Thyroid gland (tissue), 4 donors: ENCODE results near the gene KANSL1L. TPM values are rescaled to one million over a fixed set of nuclear protein-coding genes. Genes with fewer than 3 reads are reported as not detected.

Experiments used
- DNase-seq, 2 donors: peaks; one replicate each; pipeline ENCODE4 v3.0.0-alpha.2; 2019
- H3K27ac ChIP-seq, 3 donors: fragments of 200-600 bp; sonication (generic); 1 replicate in 2 of 3; 2 replicates in 1 of 3; pipeline ENCODE4 v1.5.1; 2016 to 2019; ENCODE audit warnings: mild to moderate bottlenecking in 1 of 3, moderate library complexity in 1 of 3
- H3K27me3 ChIP-seq: fragments of 200-600 bp; sonication (generic); one replicate; pipeline ENCODE4 v1.5.1; 2019
- H3K36me3 ChIP-seq, 2 donors: fragments of 200-600 bp; sonication (generic); one replicate each; pipeline ENCODE4 v1.5.1; 2016 to 2019
- H3K4me1 ChIP-seq, 2 donors: fragments of 200-600 bp; sonication (generic); one replicate each; pipeline ENCODE4 v1.5.1; 2017 to 2019
- H3K4me3 ChIP-seq, 3 donors: fragments of 200-600 bp; sonication (generic); replicated peaks in 1 of 3; 1 replicate in 2 of 3; 2 replicates in 1 of 3; pipeline ENCODE4 v1.5.1; 2016; ENCODE audit warnings: mild to moderate bottlenecking in 1 of 3
- H3K9me3 ChIP-seq: fragments of 200-600 bp; sonication (generic); one replicate; pipeline ENCODE4 v1.5.1; 2017
- CTCF ChIP-seq, 6 experiments: fragments of 200-600 bp in 3 of 6; fragments of 450-650 bp in 3 of 6; sonication (generic) in 3 of 6; IDR thresholded peaks; one replicate each; pipeline ENCODE4 v1.5.1; 2016 to 2019; ENCODE audit warnings: antibody characterized with exemption in 6 of 6, mild to moderate bottlenecking in 2 of 6, inconsistent platforms in 1 of 6, moderate library complexity in 1 of 6
- POLR2A ChIP-seq, 2 donors: fragments of 450-650 bp; IDR thresholded peaks; one replicate each; pipeline ENCODE4 v1.6.1; 2017; ENCODE audit warnings: antibody characterized with exemption in 2 of 2, mild to moderate bottlenecking in 2 of 2, moderate library complexity in 1 of 2
- WGBS, 2 donors: methylation state at CpG; one replicate each; pipeline ENCODE4 v1.1.5; 2017; 5-methylcytosine and 5-hydroxymethylcytosine counted together
- intact Hi-C: fragments of 100-400 bp; cut with DNase I; formaldehyde crosslinking; loops from one replicate; pipeline ENCODE4 v1.15.1; 2023
- total RNA-seq, 4 donors: library from RNA; depleted of rRNA; stranded (reverse); fragments of >200 nt; gene quantifications; one replicate each; pipeline ENCODE4 v1.2.3, GENCODE V29; 2016

Gene KANSL1L
- total RNA-seq, 4 donors from 2014 or later: 75.8 to 154 (median 96.9) TPM

- Histone ChIP-seq H3K9me3 (no peaks in the 10 kb centered on the region), H3K4me1 (no peaks in the 10 kb centered on the region), H3K27me3 (no peaks in the 10 kb centered on the region), H3K27ac (no peak overlapping the region), H3K36me3 (no peaks in the 10 kb centered on the region), H3K4me3 (no peak overlapping the region)
- DNase-seq: no peak
- intact Hi-C loops: loop anchor here (5.0 to 10.0 kb wide), 2 partner anchors 220 to 427 kb away; no protein-coding TSS in a partner anchor
- 95 to 98% methylated on average over 2 of the region's 2 CpGs for WGBS, 2 donors
- no peak for TF ChIP-seq POLR2A (IDR thresholded peaks at IDR 0.05)
- TF ChIP-seq CTCF (IDR thresholded peaks at IDR 0.05): peak in 5 of 6 experiments; percentile 32 to 76 (median 59)
These were observed 193.6 kb downstream of the KANSL1L start for GRCh38 chr2:209977386-209978239.

GRCh38 chr2:209976698-209977385 lies 194.4 kb downstream of the KANSL1L start:
- Histone ChIP-seq H3K9me3 (no peaks in the 10 kb centered on the region), H3K36me3 (no peaks in the 10 kb centered on the region), H3K4me3 (no peak overlapping the region), H3K27ac (no peak overlapping the region), H3K4me1 (no peaks in the 10 kb centered on the region), H3K27me3 (no peaks in the 10 kb centered on the region)
- TF ChIP-seq POLR2A (IDR thresholded peaks at IDR 0.05) (no peak), CTCF (IDR thresholded peaks at IDR 0.05) (no peak)
- intact Hi-C loops: loop anchor here (5.0 to 10.0 kb wide), 2 partner anchors 220 to 428 kb away; no protein-coding TSS in a partner anchor
- DNase-seq: no peak
- WGBS, 2 donors: 87 to 92% methylated on average over 9 of the region's 9 CpGs

GRCh38 chr2:209974576-209974975 lies 196.6 kb downstream of the KANSL1L start:
- 53 to 63% methylated on average over 1 of the region's 1 CpG for WGBS, 2 donors
- intact Hi-C loops: loop anchor here (10.0 kb wide), 1 partner anchor 430 kb away; no protein-coding TSS in a partner anchor

GRCh38 chr2:209973328-209973727 lies 197.9 kb downstream of the KANSL1L start:
- WGBS, 2 donors: 28 to 44% methylated on average over 1 of the region's 1 CpG
- intact Hi-C loops: loop anchor here (10.0 kb wide), 1 partner anchor 431 kb away; no protein-coding TSS in a partner anchor

More at GRCh38 chr2:209974576-209974975, 196.6 kb downstream of the KANSL1L start:
- H3K9me3 ChIP-seq: no peaks in the 10 kb centered on the region
- no peak overlapping the region for H3K27ac ChIP-seq
- H3K36me3 ChIP-seq: no peaks in the 10 kb centered on the region
- no peak for DNase-seq
- no peak overlapping the region for H3K4me3 ChIP-seq
- H3K4me1 ChIP-seq: no peaks in the 10 kb centered on the region
- no peak for TF ChIP-seq POLR2A (IDR thresholded peaks at IDR 0.05)
- TF ChIP-seq CTCF (IDR thresholded peaks at IDR 0.05): no peak
- no peaks in the 10 kb centered on the region for H3K27me3 ChIP-seq

More at GRCh38 chr2:209973328-209973727, 197.9 kb downstream of the KANSL1L start:
- DNase-seq: no peak
- Histone ChIP-seq H3K9me3 (no peaks in the 10 kb centered on the region), H3K4me1 (no peaks in the 10 kb centered on the region), H3K27me3 (no peaks in the 10 kb centered on the region), H3K27ac (no peak overlapping the region), H3K36me3 (no peaks in the 10 kb centered on the region), H3K4me3 (no peak overlapping the region)
- TF ChIP-seq CTCF (IDR thresholded peaks at IDR 0.05): no peak
- no peak for TF ChIP-seq POLR2A (IDR thresholded peaks at IDR 0.05)

Other genes starting within 250 kb of the KANSL1L start
- 100 to 1,000 TPM in 2 of 4 donors, 10 to 100 TPM in 2; 67.3 to 190 (median 87.2) TPM for gene RPE, start 168.8 kb downstream of the KANSL1L start, total RNA-seq
- gene ACADL, start 54.0 kb upstream of the KANSL1L start, total RNA-seq: 100 to 1,000 TPM in 2 of 4 donors, 10 to 100 TPM in 2; 72.7 to 133 (median 111) TPM
- not detected for gene MYL1, start 143.8 kb upstream of the KANSL1L start, total RNA-seq